IMR-90 (cell line): ENCODE results near the gene MLH3. TPM values are rescaled to one million over a fixed set of nuclear protein-coding genes. Genes with fewer than 3 reads are reported as not detected.

Source experiments
- ATAC-seq: fragments of 200-7000 bp; cut with Tn5 transposase; 2 replicates; pipeline ENCODE4 v1.9.1; 2020; ENCODE audit warnings: low read depth, mild to moderate bottlenecking, moderate library complexity
- BruUV-seq: library from RNA; stranded (reverse); fragments of 400-500 nt; replicated peaks from 2 replicates; lab custom pipeline; 2021; lab: Mats Ljungman, UMichigan
- CTCF ChIA-PET: fragments of 300-600 bp; formaldehyde crosslinking; extraction: SDS; loops from one replicate; lab custom pipeline; 2021; ENCODE audit warnings: antibody characterized with exemption; lab: Yijun Ruan, JAX
- POLR2A ChIA-PET: fragments of 300-600 bp; sonication (Branson Sonifier 250); formaldehyde crosslinking; loops from one replicate; lab custom pipeline; 2022; ENCODE audit warnings: antibody characterized with exemption; ENCODE audit not compliant: unreplicated experiment; lab: Charles Lee
- DNase-seq: peaks from one replicate; pipeline ENCODE4 v3.0.0; 2013
- H2AFZ ChIP-seq: replicated peaks from 2 replicates; pipeline ENCODE3; 2013; ENCODE audit warnings: low read length, mild to moderate bottlenecking; ENCODE audit not compliant: poor library complexity
- H2AK5ac ChIP-seq: 2 replicates; pipeline ENCODE4 v1.6.1; 2013; ENCODE audit warnings: low read depth, low read length, inconsistent platforms
- H2AK9ac ChIP-seq: replicated peaks from 2 replicates; pipeline ENCODE3; 2013; ENCODE audit warnings: mild to moderate bottlenecking, low read depth, low read length, moderate library complexity; ENCODE audit not compliant: poor library complexity
- H2BK120ac ChIP-seq: 2 replicates; pipeline ENCODE4 v1.6.1; 2013; ENCODE audit warnings: low read depth, low read length, inconsistent platforms
- H2BK15ac ChIP-seq: 3 replicates; pipeline ENCODE4 v1.6.1; 2013; ENCODE audit warnings: low read depth, low read length, inconsistent platforms
- H2BK20ac ChIP-seq: 2 replicates; pipeline ENCODE4 v1.6.1; 2013; ENCODE audit warnings: low read depth, mild to moderate bottlenecking, inconsistent platforms, low read length, moderate library complexity
- H2BK5ac ChIP-seq: 2 replicates; pipeline ENCODE4 v1.6.1; 2013; ENCODE audit warnings: mild to moderate bottlenecking, low read depth, low read length, inconsistent platforms; ENCODE audit not compliant: poor library complexity, severe bottlenecking
- H3K14ac ChIP-seq: replicated peaks from 2 replicates; pipeline ENCODE4 v1.6.1; 2013; ENCODE audit warnings: low read depth, low read length, inconsistent platforms
- H3K18ac ChIP-seq: 2 replicates; pipeline ENCODE4 v1.6.1; 2013; ENCODE audit warnings: low read depth, low read length, control low read depth
- H3K23ac ChIP-seq: 2 replicates; pipeline ENCODE4 v1.6.1; 2013; ENCODE audit warnings: low read depth, low read length, inconsistent platforms
- H3K27ac ChIP-seq: 2 replicates; pipeline ENCODE4 v1.5.1; 2013; ENCODE audit warnings: mild to moderate bottlenecking, control low read depth, low read length; ENCODE audit not compliant: insufficient read depth
- H3K27me3 ChIP-seq: 2 replicates; pipeline ENCODE4 v1.6.1; 2013; ENCODE audit warnings: low read length; ENCODE audit not compliant: control insufficient read depth, insufficient read depth
- H3K36me3 ChIP-seq: 2 replicates; pipeline ENCODE4 v1.6.1; 2013; ENCODE audit warnings: low read length, mixed read lengths; ENCODE audit not compliant: control insufficient read depth, insufficient read depth
- H3K4ac ChIP-seq: 2 replicates; pipeline ENCODE4 v1.6.1; 2013; ENCODE audit warnings: low read depth, low read length, inconsistent platforms
- H3K4me1 ChIP-seq: 2 replicates; pipeline ENCODE4 v1.6.1; 2013; ENCODE audit warnings: low read length, mixed read lengths; ENCODE audit not compliant: control insufficient read depth, insufficient read depth
- H3K4me2 ChIP-seq: 2 replicates; pipeline ENCODE4 v1.6.1; 2013; ENCODE audit warnings: low read depth, mild to moderate bottlenecking, control low read depth, low read length, moderate library complexity
- H3K4me3 ChIP-seq: 2 replicates; pipeline ENCODE4 v1.5.1; 2013; ENCODE audit warnings: low read depth, mild to moderate bottlenecking, control low read depth, low read length, moderate library complexity; ENCODE audit not compliant: insufficient read depth
- H3K56ac ChIP-seq: 2 replicates; pipeline ENCODE4 v1.6.1; 2013; ENCODE audit warnings: low read length, inconsistent platforms; ENCODE audit not compliant: insufficient read depth; ENCODE audit errors: extremely low read depth
- H3K79me1 ChIP-seq, 2 experiments: 2 replicates each; pipeline ENCODE4 v1.6.1; 2013; ENCODE audit warnings: low read length in 2 of 2, inconsistent platforms in 1 of 2, low read depth in 1 of 2
- H3K9ac ChIP-seq: 2 replicates; pipeline ENCODE4 v1.6.1; 2013; ENCODE audit warnings: low read depth, low read length, control low read depth
- H3K9me1 ChIP-seq: 2 replicates; pipeline ENCODE4 v1.6.1; 2013; ENCODE audit warnings: low read length, inconsistent platforms; ENCODE audit not compliant: insufficient read depth
- H3K9me3 ChIP-seq: 2 replicates; pipeline ENCODE4 v1.6.1; 2013; ENCODE audit warnings: low read length; ENCODE audit not compliant: control insufficient read depth, insufficient read depth
- H4K20me1 ChIP-seq: 2 replicates; pipeline ENCODE4 v1.6.1; 2013; ENCODE audit warnings: low read length, inconsistent platforms; ENCODE audit not compliant: insufficient read depth
- H4K5ac ChIP-seq: 2 replicates; pipeline ENCODE4 v1.6.1; 2013; ENCODE audit warnings: mild to moderate bottlenecking, low read depth, low read length, control low read depth
- H4K8ac ChIP-seq, 2 experiments: 2 replicates each; pipeline ENCODE4 v1.6.1; 2013; ENCODE audit warnings: low read depth in 2 of 2, low read length in 2 of 2, control low read depth in 1 of 2, inconsistent platforms in 1 of 2
- H4K91ac ChIP-seq: 2 replicates; pipeline ENCODE4 v1.6.1; 2013; ENCODE audit warnings: low read depth, low read length, inconsistent platforms; ENCODE audit not compliant: insufficient read depth
- BHLHE40 ChIP-seq: fragments of 150-350 bp; IDR thresholded peaks from 2 replicates; pipeline ENCODE4 v1.6.1; 2016; ENCODE audit warnings: mild to moderate bottlenecking, low read depth, low read length
- CEBPB ChIP-seq: IDR thresholded peaks from 2 replicates; pipeline ENCODE4 v1.6.1; 2012; ENCODE audit warnings: low read depth, low read length, improper control_type of control experiment
- CHD1 ChIP-seq: IDR thresholded peaks from 2 replicates; pipeline ENCODE4 v1.6.1; 2012; ENCODE audit warnings: low read depth, low read length, improper control_type of control experiment
- CTCF ChIP-seq: conservative IDR thresholded peaks from 2 replicates; pipeline ENCODE4 v1.5.1; 2012; ENCODE audit warnings: mild to moderate bottlenecking, low read depth, low read length, improper control_type of control experiment
- ELK1 ChIP-seq: fragments of 150-350 bp; IDR thresholded peaks from 2 replicates; pipeline ENCODE4 v1.6.1; 2016; ENCODE audit warnings: low read depth, mild to moderate bottlenecking, low read length, moderate library complexity, borderline replicate concordance
- FOS ChIP-seq: fragments of 150-350 bp; IDR thresholded peaks from 2 replicates; pipeline ENCODE4 v1.6.1; 2016; ENCODE audit warnings: low read depth, low read length
- MAFK ChIP-seq: IDR thresholded peaks from 2 replicates; pipeline ENCODE4 v1.6.1; 2012; ENCODE audit warnings: low read depth, low read length, improper control_type of control experiment
- MAZ ChIP-seq: IDR thresholded peaks from 2 replicates; pipeline ENCODE4 v1.6.1; 2012; ENCODE audit warnings: low read depth, mild to moderate bottlenecking, low read length, improper control_type of control experiment, moderate library complexity, borderline replicate concordance
- MXI1 ChIP-seq: IDR thresholded peaks from 2 replicates; pipeline ENCODE4 v1.6.1; 2012; ENCODE audit warnings: low read depth, mild to moderate bottlenecking, low read length, moderate library complexity, borderline replicate concordance
- NFE2L2 ChIP-seq: fragments of 150-350 bp; IDR thresholded peaks from 2 replicates; pipeline ENCODE4 v1.6.1; 2016; ENCODE audit warnings: low read depth, mild to moderate bottlenecking, low read length
- POLR2A ChIP-seq: IDR thresholded peaks from 2 replicates; pipeline ENCODE4 v1.6.1; 2012; ENCODE audit warnings: mild to moderate bottlenecking, low read depth, low read length
- RAD21 ChIP-seq: IDR thresholded peaks from 2 replicates; pipeline ENCODE4 v1.6.1; 2012; ENCODE audit warnings: low read length, improper control_type of control experiment
- RCOR1 ChIP-seq: IDR thresholded peaks from 2 replicates; pipeline ENCODE4 v1.6.1; 2012; ENCODE audit warnings: mild to moderate bottlenecking, low read length, improper control_type of control experiment; ENCODE audit not compliant: insufficient replicate concordance
- RFX5 ChIP-seq: IDR thresholded peaks from 2 replicates; pipeline ENCODE4 v1.8.0; 2012; ENCODE audit warnings: low read depth, mild to moderate bottlenecking, low read length, moderate library complexity
- SMC3 ChIP-seq: fragments of 150-350 bp; IDR thresholded peaks from 2 replicates; pipeline ENCODE4 v1.6.1; 2016; ENCODE audit warnings: low read depth, mild to moderate bottlenecking, antibody characterized with exemption, low read length, moderate library complexity
- USF2 ChIP-seq: fragments of 150-350 bp; IDR thresholded peaks from 2 replicates; pipeline ENCODE4 v1.6.1; 2017; ENCODE audit warnings: mild to moderate bottlenecking, antibody characterized with exemption, low read length, low read depth
- WGBS, 2 experiments: methylation state at CpG; one replicate each; pipeline versions ENCODE4 v1.1.5 to v1.1.7; 2013; ENCODE audit warnings: missing lambda C conversion rate in 2 of 2; ENCODE audit not compliant: insufficient read length in 1 of 2; ENCODE audit errors: extremely low coverage in 2 of 2; 5-methylcytosine and 5-hydroxymethylcytosine counted together
- dilution Hi-C: fragments of 300-500 bp; cut with HindIII; formaldehyde crosslinking; loops from one replicate; pipeline ENCODE4 v1.14.3; 2018; ENCODE audit warnings: low sequenced_read_pairs; ENCODE audit not compliant: unreplicated experiment
- in situ Hi-C: fragments of 300-500 bp; cut with MboI; formaldehyde crosslinking; loops from 3 replicates; pipeline ENCODE4 v1.14.3; 2019; ENCODE audit warnings: low sequenced_read_pairs, inconsistent platforms, mixed read lengths
- intact Hi-C: fragments of 100-400 bp; cut with micrococcal nuclease; formaldehyde crosslinking; loops from 2 replicates; pipeline ENCODE4 v1.10.0; 2022
- polyA plus RNA-seq, 3 experiments: library from polyadenylated mRNA; depleted of rRNA; stranded (reverse); fragments of >200 nt; gene quantifications; 2 replicates each; pipeline ENCODE4 v1.2.3, GENCODE V29; 2012; ENCODE audit warnings: low replicate concordance in 1 of 3
- total RNA-seq: library from RNA; depleted of rRNA; stranded (reverse); fragments of >200 nt; gene quantifications from 2 replicates; pipeline ENCODE4 v1.2.3, GENCODE V29; 2012

MLH3 gene
- total and polyA plus RNA-seq, 2 of the 4 experiments (the other 2 are of a cell fraction), result 5.6 to 14.7 TPM

- Histone ChIP-seq H3K23ac (no peak overlapping the region), H3K9me3 (no peaks in the 10 kb centered on the region), H3K27me3 (no peaks in the 10 kb centered on the region), H2AFZ (no peak overlapping the region), H3K4ac (no peak overlapping the region), H2BK120ac (no peak overlapping the region), H2AK9ac (no peak overlapping the region), H3K79me1 (peaks cover 13 to 38% of the 10 kb centered on the region in 2 experiments; a peak in 3 of 4 replicates), H3K27ac (no peak overlapping the region), H3K4me3 (no peak overlapping the region), H3K9me1 (peaks cover 4% of the 10 kb centered on the region), H3K14ac (no peak overlapping the region), H3K9ac (no peak overlapping the region), H3K56ac (no peak overlapping the region), H3K36me3 (no peaks in the 10 kb centered on the region), H3K4me1 (peaks cover 10% of the 10 kb centered on the region), H2AK5ac (no peak overlapping the region), H4K20me1 (no peaks in the 10 kb centered on the region), H3K4me2 (no peak overlapping the region), H2BK5ac (no peak overlapping the region), H2BK20ac (no peak overlapping the region), H2BK15ac (no peak overlapping the region), H3K18ac (no peak overlapping the region), H4K91ac (no peak overlapping the region), H4K8ac (no peak overlapping the region), H4K5ac (no peak overlapping the region)
- CTCF ChIA-PET, result no interaction called here
- no CpG with 5 or more reads among the region's 4 CpGs for WGBS, 2 experiments
- ATAC-seq (no peak), DNase-seq (peak; percentile 21)
- no TSS peak for BruUV-seq
- intact Hi-C loops (no loop called here), dilution Hi-C loops (no loop called here), in situ Hi-C loops (no loop called here)
- POLR2A ChIA-PET, result no interaction called here
- TF ChIP-seq ELK1 (no peak), CHD1 (no peak), NFE2L2 (no peak), CEBPB (no peak), RCOR1 (no peak), MXI1 (no peak), RFX5 (no peak), SMC3 (no peak), FOS (no peak), USF2 (0 out of 2 replicates have a peak, but pooled peaks have one; percentile 8), BHLHE40 (peak; percentile 38; the same call in 1 of the 2 replicates), CTCF (no peak), RAD21 (no peak), POLR2A (no peak), MAZ (no peak), MAFK (no peak)
These were observed 3.8 kb downstream of the MLH3 start for GRCh38 chr14:75047506-75047905.
